ENCODE data around the gene CMTM1.

The CMTM1 gene

GRCh38 chr16:66566051-66566901, at the start of gene CMTM1:
Gene CMTM1, plus strand, starts transcription at chr16:66566439. Its CDS starts 75 bp downstream, at chr16:66566514.
- DNase-seq, result no peak

- DNase-seq, result no peak
Measured at GRCh38 chr16:66516509-66516807, 49.8 kb upstream of the CMTM1 start.

- DNase-seq, result peak; percentile 95 to 96
Measured at GRCh38 chr16:66516808-66517585, 49.2 kb upstream of the CMTM1 start.

- no peak for DNase-seq
Measured at GRCh38 chr16:66517586-66518263, 48.5 kb upstream of the CMTM1 start.

GRCh38 chr16:66519482-66520373, 46.5 kb upstream of the CMTM1 start:
- no peak for DNase-seq

GRCh38 chr16:66520406-66521170, 45.7 kb upstream of the CMTM1 start:
- DNase-seq, result peak; percentile 75 to 81

- no peak for DNase-seq
Measured at GRCh38 chr16:66521252-66521713, 45.0 kb upstream of the CMTM1 start.

GRCh38 chr16:66521951-66522771, 44.1 kb upstream of the CMTM1 start:
- DNase-seq, result peak; percentile 50 to 64

- no peak for DNase-seq
Measured at GRCh38 chr16:66522816-66523590, 43.2 kb upstream of the CMTM1 start.

- DNase-seq, result peak; percentile 86 to 90
Measured at GRCh38 chr16:66523861-66524354, 42.3 kb upstream of the CMTM1 start.

GRCh38 chr16:66524601-66525164, 41.6 kb upstream of the CMTM1 start:
- DNase-seq, result peak; percentile 95 to 98

- peak; percentile 38 to 52 for DNase-seq
Measured at GRCh38 chr16:66525396-66526180, 40.7 kb upstream of the CMTM1 start.

GRCh38 chr16:66528294-66528693, 37.9 kb upstream of the CMTM1 start:
- no peak for DNase-seq

- DNase-seq, result no peak
Measured at GRCh38 chr16:66529475-66529874, 36.8 kb upstream of the CMTM1 start.

GRCh38 chr16:66534376-66534799, 31.9 kb upstream of the CMTM1 start:
- no peak for DNase-seq

GRCh38 chr16:66536525-66536924, 29.7 kb upstream of the CMTM1 start:
- no peak for DNase-seq

GRCh38 chr16:66537236-66537635, 29.0 kb upstream of the CMTM1 start:
- DNase-seq, result no peak

GRCh38 chr16:66538910-66539309, 27.3 kb upstream of the CMTM1 start:
- no peak for DNase-seq
